DOHH2 (cell line): ENCODE measurements around the gene PKM.

Experiments used
- EZH2phosphoT487 ChIP-seq: fragments of 200-600 bp; sonication (generic); IDR thresholded peaks from 2 replicates; pipeline ENCODE4 v1.6.1; 2017; ENCODE audit warnings: borderline replicate concordance, mild to moderate bottlenecking, antibody characterized with exemption, low read length, moderate library complexity, mixed read lengths
- TF ChIP-seq, protein P1 (sequence below): fragments of 200-600 bp; sonication (generic); IDR thresholded peaks from one replicate; pipeline ENCODE4 v1.5.1; 2014; ENCODE audit warnings: antibody characterized with exemption, mild to moderate bottlenecking, low read depth, low read length; ENCODE audit not compliant: poor library complexity, severe bottlenecking

DNA sequence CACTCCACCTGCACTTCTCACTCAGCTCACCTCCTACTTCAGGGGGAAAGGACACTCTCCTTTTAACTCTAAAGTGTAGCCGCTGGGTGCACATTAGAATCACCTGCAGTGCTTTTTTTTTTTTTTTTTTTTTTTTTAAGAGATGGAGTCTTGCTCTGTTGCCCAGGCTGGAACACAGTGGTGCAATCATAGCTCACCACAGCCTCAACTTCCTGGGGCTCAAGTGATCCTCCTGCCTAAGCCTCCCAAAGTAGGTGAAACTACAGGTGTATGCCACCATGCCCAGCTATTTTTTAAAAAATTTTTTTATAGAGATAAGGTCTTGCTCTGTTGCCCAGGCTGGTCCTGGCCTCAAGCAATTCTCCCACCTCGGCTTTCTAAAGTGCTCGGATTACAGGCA is 54.2 kb downstream of the PKM start:
- TF ChIP-seq, protein P1, sequence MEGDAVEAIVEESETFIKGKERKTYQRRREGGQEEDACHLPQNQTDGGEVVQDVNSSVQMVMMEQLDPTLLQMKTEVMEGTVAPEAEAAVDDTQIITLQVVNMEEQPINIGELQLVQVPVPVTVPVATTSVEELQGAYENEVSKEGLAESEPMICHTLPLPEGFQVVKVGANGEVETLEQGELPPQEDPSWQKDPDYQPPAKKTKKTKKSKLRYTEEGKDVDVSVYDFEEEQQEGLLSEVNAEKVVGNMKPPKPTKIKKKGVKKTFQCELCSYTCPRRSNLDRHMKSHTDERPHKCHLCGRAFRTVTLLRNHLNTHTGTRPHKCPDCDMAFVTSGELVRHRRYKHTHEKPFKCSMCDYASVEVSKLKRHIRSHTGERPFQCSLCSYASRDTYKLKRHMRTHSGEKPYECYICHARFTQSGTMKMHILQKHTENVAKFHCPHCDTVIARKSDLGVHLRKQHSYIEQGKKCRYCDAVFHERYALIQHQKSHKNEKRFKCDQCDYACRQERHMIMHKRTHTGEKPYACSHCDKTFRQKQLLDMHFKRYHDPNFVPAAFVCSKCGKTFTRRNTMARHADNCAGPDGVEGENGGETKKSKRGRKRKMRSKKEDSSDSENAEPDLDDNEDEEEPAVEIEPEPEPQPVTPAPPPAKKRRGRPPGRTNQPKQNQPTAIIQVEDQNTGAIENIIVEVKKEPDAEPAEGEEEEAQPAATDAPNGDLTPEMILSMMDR, result no peak
- no peak for TF ChIP-seq EZH2phosphoT487
